GM12878 (cell line): Measurements from ENCODE around the gene MYO3B.

Experiments used
- BACH1 ChIP-seq: fragments of 450-650 bp; IDR thresholded peaks from 2 replicates; pipeline ENCODE4 v1.6.1; 2017; ENCODE audit warnings: mild to moderate bottlenecking, borderline replicate concordance
- EZH2 ChIP-seq: IDR thresholded peaks from 2 replicates; pipeline ENCODE4 v1.6.1; 2012; ENCODE audit warnings: low read depth, mild to moderate bottlenecking, control low read depth, inconsistent platforms, low read length, borderline replicate concordance; ENCODE audit not compliant: control insufficient read depth
- MEF2A ChIP-seq: IDR thresholded peaks from 2 replicates; pipeline ENCODE4 v1.6.1; 2011; ENCODE audit warnings: low read depth, mild to moderate bottlenecking, low read length, moderate library complexity; ENCODE audit not compliant: insufficient read depth
- MYC ChIP-seq: IDR thresholded peaks from 2 replicates; pipeline ENCODE4 v1.6.1; 2011; ENCODE audit warnings: mild to moderate bottlenecking, low read length, moderate library complexity, inconsistent platforms; ENCODE audit not compliant: insufficient read depth, insufficient replicate concordance, insufficient read length, severe bottlenecking
- PAX8 ChIP-seq: fragments of 450-650 bp; IDR thresholded peaks from 2 replicates; pipeline ENCODE4 v1.6.1; 2017; ENCODE audit warnings: mild to moderate bottlenecking, moderate library complexity
- POLR2A ChIP-seq: IDR thresholded peaks from 2 replicates; pipeline ENCODE4 v1.6.1; 2011; ENCODE audit warnings: low read depth, mild to moderate bottlenecking, low read length
- POLR2AphosphoS5 ChIP-seq: IDR thresholded peaks from 2 replicates; pipeline ENCODE4 v1.6.1; 2011; ENCODE audit warnings: mild to moderate bottlenecking, low read length, inconsistent platforms
- TAF1 ChIP-seq: IDR thresholded peaks from 2 replicates; pipeline ENCODE4 v1.6.1; 2011; ENCODE audit warnings: mild to moderate bottlenecking, low read depth, low read length, borderline replicate concordance
- ZNF384 ChIP-seq: IDR thresholded peaks from 2 replicates; pipeline ENCODE4 v1.6.1; 2012; ENCODE audit warnings: low read depth, mild to moderate bottlenecking, low read length, improper control_type of control experiment, borderline replicate concordance
- ZZZ3 ChIP-seq: IDR thresholded peaks from 2 replicates; pipeline ENCODE4 v1.6.1; 2011; ENCODE audit warnings: low read depth; ENCODE audit not compliant: control insufficient read depth, insufficient read length
- TF ChIP-seq, protein P1 (sequence below), 3 experiments: IDR thresholded peaks in 2 of 3; conservative IDR thresholded peaks in 1 of 3; 2 replicates each; pipeline ENCODE4 v1.5.1; 2011; ENCODE audit warnings: low read depth in 3 of 3, low read length in 3 of 3, mild to moderate bottlenecking in 3 of 3, control low read depth in 2 of 3, moderate library complexity in 2 of 3, inconsistent platforms in 1 of 3, mixed read lengths in 1 of 3; ENCODE audit not compliant: control insufficient read depth in 2 of 3, insufficient read depth in 1 of 3; ENCODE audit errors: extremely low read depth in 1 of 3
- TF ChIP-seq, protein P2 (sequence below): fragments of 450-650 bp; formaldehyde crosslinking; IDR thresholded peaks from 2 replicates; pipeline ENCODE4 v1.4.0; 2022; ENCODE audit warnings: mild to moderate bottlenecking, moderate library complexity
- TF ChIP-seq, protein P3 (sequence below): IDR thresholded peaks from 2 replicates; pipeline ENCODE4 v1.6.1; 2011; ENCODE audit warnings: low read depth, low read length, improper control_type of control experiment, borderline replicate concordance

DNA sequence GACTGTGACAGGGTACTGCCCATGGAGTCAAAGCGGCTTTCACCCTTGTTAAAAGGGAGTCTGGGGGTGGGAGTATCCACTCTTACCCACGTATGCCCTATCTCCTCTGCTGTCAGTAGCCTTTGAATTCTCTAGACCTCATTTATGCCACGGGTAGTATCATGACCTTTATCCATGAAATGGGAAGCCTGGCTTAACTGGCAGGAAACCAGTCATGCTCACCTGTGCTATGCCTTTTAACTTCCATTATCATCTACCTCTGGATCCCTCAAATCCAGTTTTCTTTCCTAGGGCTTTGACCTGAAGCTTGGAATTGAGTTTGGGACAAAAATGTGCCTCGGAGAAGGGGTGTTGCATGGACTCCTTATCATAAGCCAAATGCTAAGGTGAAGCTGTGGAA is 30.0 kb downstream of the MYO3B start:
- TF ChIP-seq MEF2A (no peak), PAX8 (no peak), ZNF384 (no peak), POLR2A (no peak), ZZZ3 (no peak), EZH2 (no peak), MYC (no peak), POLR2AphosphoS5 (no peak), BACH1 (no peak), TAF1 (no peak)
- TF ChIP-seq, protein P1, sequence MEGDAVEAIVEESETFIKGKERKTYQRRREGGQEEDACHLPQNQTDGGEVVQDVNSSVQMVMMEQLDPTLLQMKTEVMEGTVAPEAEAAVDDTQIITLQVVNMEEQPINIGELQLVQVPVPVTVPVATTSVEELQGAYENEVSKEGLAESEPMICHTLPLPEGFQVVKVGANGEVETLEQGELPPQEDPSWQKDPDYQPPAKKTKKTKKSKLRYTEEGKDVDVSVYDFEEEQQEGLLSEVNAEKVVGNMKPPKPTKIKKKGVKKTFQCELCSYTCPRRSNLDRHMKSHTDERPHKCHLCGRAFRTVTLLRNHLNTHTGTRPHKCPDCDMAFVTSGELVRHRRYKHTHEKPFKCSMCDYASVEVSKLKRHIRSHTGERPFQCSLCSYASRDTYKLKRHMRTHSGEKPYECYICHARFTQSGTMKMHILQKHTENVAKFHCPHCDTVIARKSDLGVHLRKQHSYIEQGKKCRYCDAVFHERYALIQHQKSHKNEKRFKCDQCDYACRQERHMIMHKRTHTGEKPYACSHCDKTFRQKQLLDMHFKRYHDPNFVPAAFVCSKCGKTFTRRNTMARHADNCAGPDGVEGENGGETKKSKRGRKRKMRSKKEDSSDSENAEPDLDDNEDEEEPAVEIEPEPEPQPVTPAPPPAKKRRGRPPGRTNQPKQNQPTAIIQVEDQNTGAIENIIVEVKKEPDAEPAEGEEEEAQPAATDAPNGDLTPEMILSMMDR (IDR thresholded peaks at IDR 0.05 in 2 of 3, conservative IDR thresholded peaks at IDR 0.05 in 1 of 3; ENCODE audit: control insufficient read depth in 2 of 3, extremely low read depth in 1 of 3, insufficient read depth in 1 of 3, low read depth in 3 of 3, low read length in 3 of 3): no peak
- TF ChIP-seq, protein P2, sequence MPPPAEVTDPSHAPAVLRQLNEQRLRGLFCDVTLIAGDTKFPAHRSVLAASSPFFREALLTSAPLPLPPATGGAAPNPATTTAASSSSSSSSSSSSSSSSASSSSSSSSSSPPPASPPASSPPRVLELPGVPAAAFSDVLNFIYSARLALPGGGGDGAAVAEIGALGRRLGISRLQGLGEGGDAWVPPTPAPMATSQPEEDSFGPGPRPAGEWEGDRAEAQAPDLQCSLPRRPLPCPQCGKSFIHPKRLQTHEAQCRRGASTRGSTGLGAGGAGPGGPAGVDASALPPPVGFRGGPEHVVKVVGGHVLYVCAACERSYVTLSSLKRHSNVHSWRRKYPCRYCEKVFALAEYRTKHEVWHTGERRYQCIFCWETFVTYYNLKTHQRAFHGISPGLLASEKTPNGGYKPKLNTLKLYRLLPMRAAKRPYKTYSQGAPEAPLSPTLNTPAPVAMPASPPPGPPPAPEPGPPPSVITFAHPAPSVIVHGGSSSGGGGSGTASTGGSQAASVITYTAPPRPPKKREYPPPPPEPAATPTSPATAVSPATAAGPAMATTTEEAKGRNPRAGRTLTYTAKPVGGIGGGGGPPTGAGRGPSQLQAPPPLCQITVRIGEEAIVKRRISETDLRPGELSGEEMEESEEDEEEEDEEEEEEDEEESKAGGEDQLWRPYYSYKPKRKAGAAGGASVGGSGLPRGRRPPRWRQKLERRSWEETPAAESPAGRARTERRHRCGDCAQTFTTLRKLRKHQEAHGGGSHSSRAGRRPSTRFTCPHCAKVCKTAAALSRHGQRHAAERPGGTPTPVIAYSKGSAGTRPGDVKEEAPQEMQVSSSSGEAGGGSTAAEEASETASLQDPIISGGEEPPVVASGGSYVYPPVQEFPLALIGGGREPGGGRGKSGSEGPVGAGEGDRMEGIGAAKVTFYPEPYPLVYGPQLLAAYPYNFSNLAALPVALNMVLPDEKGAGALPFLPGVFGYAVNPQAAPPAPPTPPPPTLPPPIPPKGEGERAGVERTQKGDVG (CRISPR knock-in tag): no peak
- TF ChIP-seq, protein P3, sequence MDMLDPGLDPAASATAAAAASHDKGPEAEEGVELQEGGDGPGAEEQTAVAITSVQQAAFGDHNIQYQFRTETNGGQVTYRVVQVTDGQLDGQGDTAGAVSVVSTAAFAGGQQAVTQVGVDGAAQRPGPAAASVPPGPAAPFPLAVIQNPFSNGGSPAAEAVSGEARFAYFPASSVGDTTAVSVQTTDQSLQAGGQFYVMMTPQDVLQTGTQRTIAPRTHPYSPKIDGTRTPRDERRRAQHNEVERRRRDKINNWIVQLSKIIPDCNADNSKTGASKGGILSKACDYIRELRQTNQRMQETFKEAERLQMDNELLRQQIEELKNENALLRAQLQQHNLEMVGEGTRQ: no peak
